H9 (cell line): Measurements from ENCODE around the gene ERC2. TPM values are rescaled to one million over a fixed set of nuclear protein-coding genes. Genes with fewer than 3 reads are reported as not detected.

ENCODE experiments used
- DNase-seq: peaks from one replicate; pipeline ENCODE4 v3.0.0-alpha.2; 2017
- H2AFZ ChIP-seq: one replicate; pipeline ENCODE4 v1.6.1; 2013; ENCODE audit warnings: mild to moderate bottlenecking, low read length, control low read depth, moderate library complexity
- H2AK5ac ChIP-seq: 2 replicates; pipeline ENCODE4 v1.6.1; 2013; ENCODE audit warnings: low read length, control low read depth, mixed read lengths; ENCODE audit not compliant: insufficient read length
- H2BK120ac ChIP-seq: one replicate; pipeline ENCODE4 v1.6.1; 2013; ENCODE audit warnings: low read depth, mild to moderate bottlenecking, low read length, control low read depth, inconsistent platforms; ENCODE audit not compliant: poor library complexity, severe bottlenecking
- H2BK12ac ChIP-seq: 2 replicates; pipeline ENCODE4 v1.6.1; 2013; ENCODE audit warnings: low read length, control low read depth, mixed read lengths, low read depth; ENCODE audit not compliant: insufficient read length
- H2BK15ac ChIP-seq: 2 replicates; pipeline ENCODE4 v1.6.1; 2013; ENCODE audit warnings: low read depth, low read length, control low read depth
- H2BK20ac ChIP-seq: one replicate; pipeline ENCODE4 v1.6.1; 2013; ENCODE audit warnings: low read depth, mild to moderate bottlenecking, low read length, control low read depth, inconsistent platforms; ENCODE audit not compliant: poor library complexity, severe bottlenecking
- H2BK5ac ChIP-seq: 2 replicates; pipeline ENCODE4 v1.6.1; 2013; ENCODE audit warnings: low read length, control low read depth, mixed read lengths; ENCODE audit not compliant: insufficient read length
- H3K14ac ChIP-seq: 2 replicates; pipeline ENCODE4 v1.6.1; 2013; ENCODE audit warnings: low read length, control low read depth; ENCODE audit not compliant: insufficient read depth
- H3K18ac ChIP-seq: 2 replicates; pipeline ENCODE4 v1.6.1; 2013; ENCODE audit warnings: low read depth, mild to moderate bottlenecking, mixed read lengths, low read length, control low read depth; ENCODE audit not compliant: insufficient read length
- H3K23ac ChIP-seq: 2 replicates; pipeline ENCODE4 v1.6.1; 2013; ENCODE audit warnings: low read length, control low read depth, mixed read lengths, low read depth; ENCODE audit not compliant: insufficient read length
- H3K23me2 ChIP-seq: 2 replicates; pipeline ENCODE4 v1.6.1; 2013; ENCODE audit warnings: low read depth, mild to moderate bottlenecking, mixed read lengths, low read length, control low read depth; ENCODE audit not compliant: insufficient read length, poor library complexity, severe bottlenecking
- H3K27ac ChIP-seq: 2 replicates; pipeline ENCODE4 v1.5.1; 2013; ENCODE audit warnings: low read length, control low read depth, mixed read lengths, low read depth; ENCODE audit not compliant: insufficient read length
- H3K27me3 ChIP-seq: 2 replicates; pipeline ENCODE4 v1.6.1; 2013; ENCODE audit warnings: low read length, control low read depth, inconsistent platforms; ENCODE audit not compliant: insufficient read depth
- H3K4ac ChIP-seq: 2 replicates; pipeline ENCODE4 v1.6.1; 2013; ENCODE audit warnings: low read depth, mild to moderate bottlenecking, control low read depth, inconsistent platforms, low read length, moderate library complexity
- H3K4me1 ChIP-seq: 2 replicates; pipeline ENCODE4 v1.6.1; 2013; ENCODE audit warnings: low read length, control low read depth, inconsistent platforms; ENCODE audit not compliant: insufficient read depth
- H3K4me2 ChIP-seq: 2 replicates; pipeline ENCODE4 v1.6.1; 2013; ENCODE audit warnings: low read length, control low read depth, mixed read lengths; ENCODE audit not compliant: insufficient read length, insufficient read depth
- H3K56ac ChIP-seq: 2 replicates; pipeline ENCODE4 v1.6.1; 2013; ENCODE audit warnings: low read depth, mild to moderate bottlenecking, mixed read lengths, low read length, control low read depth; ENCODE audit not compliant: insufficient read length
- H3K79me1 ChIP-seq: 2 replicates; pipeline ENCODE4 v1.6.1; 2013; ENCODE audit warnings: low read depth, mild to moderate bottlenecking, moderate library complexity, low read length, control low read depth, inconsistent platforms; ENCODE audit not compliant: insufficient read depth, poor library complexity, severe bottlenecking
- H3K79me2 ChIP-seq: 2 replicates; pipeline ENCODE4 v1.6.1; 2013; ENCODE audit warnings: low read length, control low read depth, inconsistent platforms; ENCODE audit not compliant: insufficient read depth
- H3K9ac ChIP-seq: 2 replicates; pipeline ENCODE4 v1.6.1; 2013; ENCODE audit warnings: low read length, control low read depth, mixed read lengths; ENCODE audit not compliant: insufficient read length; ENCODE audit errors: extremely low read depth
- H3K9me3 ChIP-seq: one replicate; pipeline ENCODE4 v1.6.1; 2013; ENCODE audit warnings: low read depth, low read length, inconsistent platforms; ENCODE audit not compliant: control insufficient read depth
- H3T11ph ChIP-seq: one replicate; pipeline ENCODE4 v1.6.1; 2013; ENCODE audit warnings: mild to moderate bottlenecking, low read length, control low read depth, inconsistent platforms
- H4K20me1 ChIP-seq: one replicate; pipeline ENCODE4 v1.6.1; 2013; ENCODE audit not compliant: control insufficient read depth, insufficient read length, insufficient read depth
- H4K5ac ChIP-seq: 2 replicates; pipeline ENCODE4 v1.6.1; 2013; ENCODE audit warnings: low read depth, mild to moderate bottlenecking, mixed read lengths, low read length, control low read depth; ENCODE audit not compliant: insufficient read length
- H4K8ac ChIP-seq: replicated peaks from 2 replicates; pipeline ENCODE4 v1.6.1; 2013; ENCODE audit warnings: low read length, control low read depth, mixed read lengths, low read depth; ENCODE audit not compliant: insufficient read length
- H4K91ac ChIP-seq: 2 replicates; pipeline ENCODE4 v1.6.1; 2013; ENCODE audit warnings: low read depth, mild to moderate bottlenecking, moderate library complexity, mixed read lengths, low read length, control low read depth; ENCODE audit not compliant: insufficient read length
- H3K27ac Mint-ChIP-seq, 3 experiments: 2 replicates in 2 of 3; 3 replicates in 1 of 3; pipeline ENCODE4 v1.8.0; 2020 to 2021; ENCODE audit warnings: mixed read lengths in 3 of 3, mild to moderate bottlenecking in 1 of 3, moderate library complexity in 1 of 3
- H3K27me3 Mint-ChIP-seq: 2 replicates; pipeline ENCODE4 v1.8.0; 2021; ENCODE audit warnings: low read depth, mild to moderate bottlenecking, moderate library complexity, mixed read lengths
- H3K36me3 Mint-ChIP-seq, 3 experiments: 2 replicates in 2 of 3; 3 replicates in 1 of 3; pipeline ENCODE4 v1.8.0; 2020 to 2021; ENCODE audit warnings: low read depth in 3 of 3, mixed read lengths in 3 of 3; ENCODE audit not compliant: insufficient read depth in 1 of 3
- H3K4me1 Mint-ChIP-seq, 2 experiments: 2 replicates each; pipeline ENCODE4 v1.8.0; 2020; ENCODE audit warnings: mixed read lengths in 2 of 2
- H3K4me3 Mint-ChIP-seq, 2 experiments: 2 replicates in 1 of 2; 3 replicates in 1 of 2; pipeline ENCODE4 v1.8.0; 2020 to 2021; ENCODE audit warnings: mild to moderate bottlenecking in 2 of 2, mixed read lengths in 2 of 2, moderate library complexity in 1 of 2
- H3K9me3 Mint-ChIP-seq, 2 experiments: 2 replicates in 1 of 2; 3 replicates in 1 of 2; pipeline ENCODE4 v1.8.0; 2020; ENCODE audit warnings: mild to moderate bottlenecking in 2 of 2, mixed read lengths in 2 of 2, moderate library complexity in 1 of 2
- CTCF ChIP-seq: fragments of 200-600 bp; sonication (generic); conservative IDR thresholded peaks from 3 replicates; pipeline ENCODE4 v1.8.0; 2021; ENCODE audit warnings: antibody characterized with exemption, mild to moderate bottlenecking
- whole genome bisulfite sequencing: extraction: QIAGEN DNeasy Blood & Tissue Kit; methylation state at CpG from one replicate; pipeline ENCODE4 v1.1.7; 2013; ENCODE audit warnings: missing lambda C conversion rate, low lambda C conversion rate, mixed read lengths; ENCODE audit not compliant: insufficient read length; ENCODE audit errors: extremely low coverage; 5-methylcytosine and 5-hydroxymethylcytosine counted together
- total RNA-seq: library from RNA; stranded (reverse); gene quantifications from 2 replicates; pipeline ENCODE4 v1.2.1, GENCODE V29; 2021

Gene ERC2
- total RNA-seq, 1 experiment from 2014 or later: 15.4 TPM

- no peak overlapping the region for H3K4me3 Mint-ChIP-seq
- H3K4me2 ChIP-seq: no peak overlapping the region
- no peaks in the 10 kb centered on the region for H3K79me2 ChIP-seq
- no peak overlapping the region for H3K56ac ChIP-seq
- H3K27ac ChIP-seq: no peak overlapping the region
- no peak overlapping the region for H2AK5ac ChIP-seq
- no peak overlapping the region for H2BK12ac ChIP-seq
- H3K9me3 Mint-ChIP-seq: no peaks in the 10 kb centered on the region
- no peak overlapping the region for H2BK20ac ChIP-seq
- H3K23ac ChIP-seq: no peak overlapping the region
- no peak overlapping the region for H4K8ac ChIP-seq
- H2BK5ac ChIP-seq: no peak overlapping the region
- H3K4ac ChIP-seq: no peak overlapping the region
- no peaks in the 10 kb centered on the region for H3K27me3 Mint-ChIP-seq
- peaks cover 48 to 54% of the 10 kb centered on the region in 2 experiments for H3K4me1 Mint-ChIP-seq
- no peak overlapping the region for H3T11ph ChIP-seq
- H3K27me3 ChIP-seq: no peaks in the 10 kb centered on the region
- H3K79me1 ChIP-seq: no peaks in the 10 kb centered on the region
- TF ChIP-seq CTCF: no peak
- no peak overlapping the region for H3K18ac ChIP-seq
- no peak overlapping the region for H4K91ac ChIP-seq
- no peaks in the 10 kb centered on the region for H4K20me1 ChIP-seq
- no peaks in the 10 kb centered on the region for H3K9me3 ChIP-seq
- no peak overlapping the region for H2BK120ac ChIP-seq
- H3K14ac ChIP-seq: no peak overlapping the region
- no peaks in the 10 kb centered on the region for H3K23me2 ChIP-seq
- H3K27ac Mint-ChIP-seq: no peak overlapping the region
- H4K5ac ChIP-seq: no peak overlapping the region
- no peak overlapping the region for H3K9ac ChIP-seq
- no peak overlapping the region for H2AFZ ChIP-seq
- H3K4me1 ChIP-seq: peaks cover 10% of the 10 kb centered on the region; the same call in 1 of the 2 replicates
- no peaks in the 10 kb centered on the region for H3K36me3 Mint-ChIP-seq
- no CpG with 5 or more reads among the region's 1 CpG for WGBS
- no peak overlapping the region for H2BK15ac ChIP-seq
- DNase-seq: no peak
These were observed 419.9 kb downstream of the ERC2 start for GRCh38 chr3:56048331-56048730.
